HG03060 (cell line): ENCODE measurements around the gene INPP5A.

Source experiments
- ATAC-seq: cut with Tn5 transposase; IDR thresholded peaks from one replicate; pipeline ENCODE4 v1.9.1; 2021; ENCODE audit warnings: low read depth, moderate number of reproducible peaks; ENCODE audit not compliant: unreplicated experiment

INPP5A gene

GRCh38 chr10:132534391-132535064 is 3.1 kb upstream of the INPP5A start:
- ATAC-seq = no peak

GRCh38 chr10:132535065-132535651 is 2.4 kb upstream of the INPP5A start:
- ATAC-seq = no peak

- no peak for ATAC-seq
Measured at GRCh38 chr10:132536241-132536876, 1.2 kb upstream of the INPP5A start.

- peak; percentile 74 for ATAC-seq
Measured at GRCh38 chr10:132536877-132537683, 507 bp upstream of the INPP5A start.

GRCh38 chr10:132538031-132538789 is 623 bp downstream of the INPP5A start:
- ATAC-seq = no peak

- ATAC-seq = no peak
Measured at GRCh38 chr10:132538790-132539421, 1.3 kb downstream of the INPP5A start.

GRCh38 chr10:132539431-132539839 is 1.8 kb downstream of the INPP5A start:
- ATAC-seq = no peak

- no peak for ATAC-seq
Measured at GRCh38 chr10:132539894-132540293, 2.3 kb downstream of the INPP5A start.

GRCh38 chr10:132540456-132540855 is 2.9 kb downstream of the INPP5A start:
- ATAC-seq = no peak

- ATAC-seq = no peak
Measured at GRCh38 chr10:132541129-132541528, 3.5 kb downstream of the INPP5A start.

GRCh38 chr10:132541601-132542011 is 4.0 kb downstream of the INPP5A start:
- no peak for ATAC-seq

GRCh38 chr10:132542086-132542775 is 4.6 kb downstream of the INPP5A start:
- ATAC-seq = no peak

- ATAC-seq = no peak
Measured at GRCh38 chr10:132542819-132543218, 5.2 kb downstream of the INPP5A start.

- no peak for ATAC-seq
Measured at GRCh38 chr10:132543916-132544743, 6.5 kb downstream of the INPP5A start.

GRCh38 chr10:132544744-132545658 is 7.4 kb downstream of the INPP5A start:
- no peak for ATAC-seq

GRCh38 chr10:132545659-132546367 is 8.2 kb downstream of the INPP5A start:
- no peak for ATAC-seq
